ENCODE results near the gene PAX1. TPM values are rescaled to one million over a fixed set of nuclear protein-coding genes. Genes with fewer than 3 reads are reported as not detected.
A peak's percentile ranks its signal among the peaks of the same experiment; 100 is the strongest.

Gene PAX1
- total RNA-seq, 8 experiments from 2014 or later = 0.08 to 0.78 (median 0.33) TPM; not detected in 2

DNA sequence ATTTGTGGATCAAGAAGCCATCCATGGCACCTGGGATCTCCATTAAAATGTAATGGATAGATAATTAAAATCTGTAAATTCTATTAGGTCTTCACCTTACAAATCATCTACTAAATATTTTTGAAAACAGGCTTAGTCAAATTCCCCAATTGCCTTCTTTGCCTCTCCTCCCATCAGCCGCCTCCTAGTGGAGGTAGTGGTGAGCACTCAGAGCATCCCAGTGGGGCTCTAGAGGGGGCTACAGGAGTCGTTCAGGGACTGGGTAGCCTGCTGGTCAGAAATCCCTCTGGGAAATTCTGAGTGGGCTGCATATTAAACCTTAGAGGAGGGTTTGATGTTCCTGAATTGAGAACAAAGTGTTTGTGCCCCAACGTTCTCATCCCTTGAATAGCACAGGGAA, 20.8 kb upstream of the PAX1 start:
- in situ Hi-C loops (cut with MboI; ENCODE audit: low pct_unique_long_range_greater_than_20kb in 2 of 9, low sequenced_read_pairs in 9 of 9, unreplicated experiment in 9 of 9) = no loop called here
- no peak for ATAC-seq (replicated peaks in 6 of 8)
- H3K4me1 ChIP-seq (replicated peaks in 1 of 2) = peaks cover 0 to 6% of the 10 kb centered on the region in 2 donors
- H3K27ac ChIP-seq = no peak overlapping the region
- WGBS, 10 experiments = 0 to 80% (median 24%) methylated on average over 1 to 2 of the region's 3 CpGs; no CpG with 5 or more reads in 3 of the 10 experiments
- H3K4me3 ChIP-seq = no peak overlapping the region

DNA sequence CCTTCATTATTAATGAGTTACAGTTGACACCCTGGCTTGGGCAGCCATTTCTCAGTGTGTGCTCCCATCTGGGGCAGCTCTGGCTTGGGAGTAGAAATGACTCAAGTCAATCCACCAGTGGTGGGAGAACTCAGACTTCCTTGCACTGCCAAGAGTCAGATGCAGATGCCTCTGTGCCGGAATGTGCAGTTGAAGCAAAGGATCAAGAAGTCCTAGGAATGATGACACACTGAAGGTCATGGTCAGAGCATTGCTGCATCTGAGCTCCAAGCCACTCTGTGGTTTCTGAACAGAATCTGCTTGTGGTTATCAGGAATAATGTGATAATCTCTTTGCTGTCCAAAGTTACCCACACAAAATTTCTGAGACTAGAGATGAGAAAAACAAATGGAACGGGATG, 19.5 kb upstream of the PAX1 start:
- no peak for ATAC-seq (replicated peaks in 6 of 8)

DNA sequence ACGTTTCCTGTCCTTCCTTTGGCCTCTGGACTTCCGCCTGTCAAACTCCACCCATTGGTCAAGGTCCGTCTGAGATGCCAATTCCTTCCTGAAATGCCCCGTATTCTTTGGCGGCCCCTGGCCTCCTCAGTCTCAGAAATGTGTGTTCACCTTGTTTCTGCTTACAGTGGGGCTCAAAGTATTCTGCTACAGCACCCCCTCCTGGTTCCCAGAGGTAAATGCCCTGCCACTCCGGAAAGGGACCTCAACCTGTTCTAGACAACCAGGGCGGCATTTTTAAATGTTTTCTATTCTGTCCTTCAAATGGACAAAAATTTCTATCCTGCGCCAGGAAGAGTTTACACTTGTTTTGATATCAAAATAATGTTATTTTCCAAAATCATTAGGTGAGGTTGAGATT, 12.1 kb upstream of the PAX1 start:
- in situ Hi-C loops (cut with MboI; ENCODE audit: low pct_unique_long_range_greater_than_20kb in 2 of 9, low sequenced_read_pairs in 9 of 9, unreplicated experiment in 9 of 9) = no loop called here

More for the DNA sequence above, 19.5 kb upstream of the PAX1 start:
- in situ Hi-C loops (cut with MboI; ENCODE audit: low pct_unique_long_range_greater_than_20kb in 2 of 9, low sequenced_read_pairs in 9 of 9, unreplicated experiment in 9 of 9) = no loop called here
- Histone ChIP-seq H3K4me1 (replicated peaks in 1 of 2) (peaks cover 0 to 6% of the 10 kb centered on the region in 2 donors), H3K27ac (no peak overlapping the region), H3K4me3 (no peak overlapping the region)
- 0 to 85% (median 50%) methylated on average over 1 to 2 of the region's 2 CpGs; no CpG with 5 or more reads in 1 of the 10 experiments for WGBS, 10 experiments

DNA sequence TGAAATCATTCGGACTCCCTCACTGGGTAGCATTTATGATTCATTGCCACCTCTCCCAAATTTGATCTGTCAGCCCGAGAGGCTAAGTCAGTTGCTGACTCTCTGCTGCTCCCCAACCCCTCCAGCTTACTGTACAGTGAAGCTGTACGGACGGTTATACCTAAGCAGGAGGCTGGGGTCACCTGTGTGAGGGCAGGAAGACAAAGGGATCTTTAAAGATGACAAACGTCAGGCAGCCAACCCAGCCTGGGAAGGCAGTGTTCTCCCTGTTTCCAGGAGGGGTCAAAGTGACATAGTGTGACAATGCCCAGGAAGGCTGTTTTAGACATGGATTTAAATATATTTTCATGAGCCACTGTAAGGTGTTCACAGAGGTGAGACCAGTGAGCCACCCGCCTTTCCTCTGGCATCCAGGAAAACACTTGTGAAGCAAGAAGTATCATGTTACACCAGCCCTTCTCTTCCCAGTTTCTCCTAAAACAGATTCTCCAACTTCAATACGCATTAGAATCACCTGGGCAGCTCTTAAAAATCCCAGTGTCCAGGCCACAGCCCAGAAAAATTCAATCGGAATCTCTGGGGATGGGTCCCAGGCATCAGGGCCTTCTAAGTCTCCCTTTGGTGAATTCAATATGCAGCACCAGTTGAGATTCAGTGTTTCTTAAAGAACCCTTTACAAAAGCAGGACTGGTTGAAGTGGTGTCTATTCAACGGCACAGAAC, 6.8 kb upstream of the PAX1 start:
- in situ Hi-C loops (cut with MboI; ENCODE audit: low pct_unique_long_range_greater_than_20kb in 2 of 9, low sequenced_read_pairs in 9 of 9, unreplicated experiment in 9 of 9) = no loop called here
- Histone ChIP-seq H3K27ac (no peak overlapping the region), H3K4me1 (replicated peaks in 1 of 2) (peaks cover 0 to 7% of the 10 kb centered on the region in 2 donors), H3K4me3 (no peak overlapping the region)
- 0 to 35% (median 9%) methylated on average over 1 to 9 of the region's 9 CpGs; no CpG with 5 or more reads in 1 of the 10 experiments for WGBS, 10 experiments
- ATAC-seq (replicated peaks in 6 of 8) = no peak

More for the DNA sequence above, 12.1 kb upstream of the PAX1 start:
- ATAC-seq (replicated peaks in 6 of 8) = no peak
- no peaks in the 10 kb centered on the region for H3K4me1 ChIP-seq (replicated peaks in 1 of 2)
- H3K4me3 ChIP-seq = no peak overlapping the region
- WGBS, 10 experiments = 26 to 100% (median 49%) methylated on average over 2 to 8 of the region's 8 CpGs; no CpG with 5 or more reads in 2 of the 10 experiments
- H3K27ac ChIP-seq = no peak overlapping the region

DNA sequence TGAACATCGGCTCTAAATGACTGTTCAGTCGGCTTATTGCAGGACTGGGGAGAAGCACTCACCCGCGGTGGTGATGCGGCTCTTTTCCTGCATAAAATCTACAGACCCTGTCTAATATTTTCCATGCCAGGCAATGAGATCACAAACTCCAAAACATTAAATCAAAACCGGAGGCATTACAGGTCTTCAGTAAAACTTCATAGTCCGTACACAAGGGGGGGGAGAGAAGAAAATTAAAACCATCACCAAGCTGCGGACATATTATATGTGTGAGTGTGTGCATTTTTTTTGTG, 6.3 kb upstream of the PAX1 start:
- in situ Hi-C loops (cut with MboI; ENCODE audit: low pct_unique_long_range_greater_than_20kb in 2 of 9, low sequenced_read_pairs in 9 of 9, unreplicated experiment in 9 of 9) = no loop called here
- 0 to 83% (median 40%) methylated on average over 1 to 8 of the region's 8 CpGs; no CpG with 5 or more reads in 1 of the 10 experiments for WGBS, 10 experiments
- H3K4me3 ChIP-seq = no peak overlapping the region

DNA sequence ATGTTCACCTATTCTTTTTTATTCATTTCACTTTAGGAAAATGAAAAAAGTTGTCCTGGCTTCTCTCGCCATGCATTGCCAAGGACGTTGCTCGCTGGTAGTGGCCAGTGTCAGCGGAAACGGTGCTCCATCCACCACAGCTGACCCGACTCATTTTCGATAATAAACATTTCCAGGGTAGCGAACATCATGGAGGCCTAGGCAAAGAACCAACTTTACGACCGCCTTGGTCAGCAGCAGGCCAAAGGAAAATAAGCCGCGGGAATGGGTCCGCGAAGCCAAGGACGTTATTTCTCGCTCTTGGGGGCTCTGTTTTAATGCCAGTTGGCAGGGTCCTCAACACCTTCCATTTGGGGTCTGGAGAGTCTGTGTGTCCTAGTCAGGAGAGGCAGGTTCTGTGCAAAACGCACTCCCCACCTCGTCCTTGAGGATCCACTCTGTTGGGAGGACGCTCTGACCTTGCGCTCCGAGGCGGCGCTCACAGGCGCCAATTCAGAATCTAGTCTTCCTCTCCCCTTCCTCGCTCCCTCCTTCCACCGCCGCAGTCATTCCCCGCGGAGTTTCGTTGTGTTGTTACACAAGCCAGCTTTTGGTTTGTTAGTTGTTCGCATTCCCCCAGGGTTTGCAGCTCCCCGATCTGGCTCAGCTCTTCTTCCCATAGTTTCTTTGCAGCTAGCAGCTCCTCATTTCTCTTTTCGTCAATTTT, 4.1 kb upstream of the PAX1 start:
- no peak overlapping the region for H3K4me3 ChIP-seq
- in situ Hi-C loops (cut with MboI; ENCODE audit: low pct_unique_long_range_greater_than_20kb in 2 of 9, low sequenced_read_pairs in 9 of 9, unreplicated experiment in 9 of 9) = loop anchor here in 2 of 9 experiments (25.0 kb wide), 3 partner anchors 411 to 611 kb away; no protein-coding TSS in a partner anchor
- peaks cover 0 to 7% of the 10 kb centered on the region in 2 donors for H3K4me1 ChIP-seq (replicated peaks in 1 of 2)
- WGBS, 10 experiments = 3 to 67% (median 12%) methylated on average over 1 to 31 of the region's 33 CpGs
- H3K27ac ChIP-seq = no peak overlapping the region
- ATAC-seq (replicated peaks in 6 of 8) = no peak

More for the DNA sequence above, 6.3 kb upstream of the PAX1 start:
- ATAC-seq (replicated peaks in 6 of 8) = no peak
- peaks cover 0 to 7% of the 10 kb centered on the region in 2 donors for H3K4me1 ChIP-seq (replicated peaks in 1 of 2)
- no peak overlapping the region for H3K27ac ChIP-seq

DNA sequence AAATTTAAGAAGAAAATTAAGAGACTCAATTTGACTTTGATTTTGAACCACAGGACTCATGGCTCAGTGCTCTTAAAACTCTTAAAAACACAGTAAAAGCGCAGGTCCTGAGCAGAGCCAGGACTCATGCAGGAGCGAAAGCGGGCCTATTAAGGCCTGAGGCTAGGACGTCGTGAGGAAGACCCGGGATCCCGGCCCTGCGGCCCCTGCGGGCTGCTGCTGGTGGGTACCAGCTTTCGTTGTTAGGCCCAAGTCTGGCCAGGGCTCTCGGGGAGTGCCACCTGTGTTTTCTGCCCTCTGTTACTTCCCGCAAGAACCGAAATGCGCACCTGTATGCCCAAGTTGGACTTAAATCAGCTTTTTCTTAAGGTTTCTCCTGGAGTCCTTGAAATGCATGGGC, 3.4 kb upstream of the PAX1 start:
- H3K4me3 ChIP-seq = no peak overlapping the region

DNA sequence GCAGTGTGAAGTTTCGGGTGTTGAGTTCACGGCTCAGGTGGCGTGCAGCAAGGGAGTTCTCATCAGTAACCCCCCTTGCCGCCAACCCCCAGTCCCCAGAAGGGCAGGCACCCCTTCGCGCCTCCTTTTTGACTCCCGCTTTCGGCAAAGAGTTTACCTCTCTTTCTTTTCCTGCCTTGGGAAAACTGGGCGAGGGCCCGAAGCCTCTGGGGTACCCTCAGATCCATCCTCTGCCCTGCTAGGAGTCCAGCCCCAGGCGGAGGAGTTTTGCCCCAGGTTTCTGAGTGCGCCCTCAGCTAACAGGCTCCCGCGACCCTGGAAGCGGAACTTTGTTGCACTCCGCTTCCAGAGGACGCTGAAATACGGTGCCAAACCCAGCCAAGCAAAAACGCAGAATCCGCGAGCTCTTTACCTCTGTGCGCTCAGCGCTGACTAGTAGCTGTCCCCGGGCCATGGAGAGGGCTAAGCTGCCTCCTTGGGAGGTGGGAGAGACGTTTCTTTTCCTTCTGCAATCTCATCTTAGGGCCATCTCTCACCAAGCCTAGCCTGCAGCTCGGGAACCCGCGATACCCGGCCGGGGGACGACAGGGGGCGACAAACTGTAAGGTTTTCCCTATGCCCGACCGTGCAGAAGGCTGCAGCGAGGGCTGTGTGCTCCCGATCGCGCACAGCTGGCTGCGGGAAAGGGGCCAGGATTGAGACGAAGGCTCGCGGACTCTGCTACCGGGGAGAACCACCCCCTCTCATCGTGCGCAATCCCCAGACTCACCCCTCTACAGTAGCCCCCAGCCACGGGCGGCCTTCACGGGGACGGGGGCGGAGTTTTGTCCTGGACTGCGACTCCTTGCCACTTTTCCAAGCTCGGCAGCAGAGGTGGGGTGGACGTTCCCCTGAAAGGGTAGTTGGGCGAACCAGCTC, 2.7 kb upstream of the PAX1 start:
- peak in 7 of 8 experiments; percentile 77 to 98 (median 97) for ATAC-seq (replicated peaks in 6 of 8)
- H3K4me3 ChIP-seq = peak overlapping the region in 3 of 5 donors; percentile 12 to 31 (median 16)
- WGBS, 10 experiments = 0 to 56% (median 2%) methylated on average over 5 to 18 of the region's 54 CpGs; no CpG with 5 or more reads in 4 of the 10 experiments

More for the DNA sequence above, 3.4 kb upstream of the PAX1 start:
- in situ Hi-C loops (cut with MboI; ENCODE audit: low pct_unique_long_range_greater_than_20kb in 2 of 9, low sequenced_read_pairs in 9 of 9, unreplicated experiment in 9 of 9) = loop anchor here in 2 of 9 experiments (25.0 kb wide), 3 partner anchors 410 to 610 kb away; no protein-coding TSS in a partner anchor
- Histone ChIP-seq H3K27ac (no peak overlapping the region), H3K4me1 (replicated peaks in 1 of 2) (peaks cover 0 to 7% of the 10 kb centered on the region in 2 donors)
- 17 to 79% (median 40%) methylated on average over 1 to 14 of the region's 14 CpGs; no CpG with 5 or more reads in 1 of the 10 experiments for WGBS, 10 experiments
- ATAC-seq (replicated peaks in 6 of 8) = no peak

DNA sequence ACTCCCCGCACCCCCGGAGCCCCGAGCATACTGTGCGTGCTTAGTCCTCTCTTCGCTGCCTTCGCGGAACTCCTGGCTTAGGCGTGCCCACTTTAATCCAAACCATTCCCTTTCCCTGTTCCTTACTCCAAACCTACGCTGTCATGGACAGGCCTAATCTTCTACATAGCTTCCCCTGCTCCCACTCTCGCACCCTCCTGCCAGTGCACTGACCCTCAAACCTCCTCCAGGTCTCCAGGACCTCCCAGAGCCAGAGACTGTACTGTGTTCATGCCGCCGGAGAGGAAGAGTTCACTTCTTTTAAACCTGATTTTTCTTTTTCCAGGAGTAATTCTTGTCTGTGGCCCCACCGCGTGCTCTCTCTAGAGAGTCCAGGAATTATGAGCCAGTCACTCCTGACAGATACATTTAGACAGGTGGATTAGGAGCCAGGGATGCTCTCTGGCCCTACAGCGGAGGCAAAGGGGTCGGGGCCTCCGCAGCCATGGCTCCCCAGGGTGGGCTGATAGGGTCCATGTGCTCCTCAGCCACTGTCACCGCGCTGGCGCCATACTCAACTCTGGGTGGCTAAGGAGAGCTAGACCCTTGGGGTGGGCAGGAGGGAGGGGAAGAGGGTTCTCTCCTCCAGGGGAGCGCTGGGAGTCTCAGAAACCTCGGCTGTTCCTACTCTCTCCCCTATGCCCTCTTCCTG, 1.6 kb upstream of the PAX1 start:
- WGBS, 10 experiments = 0 to 100% (median 14%) methylated on average over 2 to 9 of the region's 22 CpGs
- in situ Hi-C loops (cut with MboI; ENCODE audit: low pct_unique_long_range_greater_than_20kb in 2 of 9, low sequenced_read_pairs in 9 of 9, unreplicated experiment in 9 of 9) = loop anchor here in 2 of 9 experiments (25.0 kb wide), 3 partner anchors 408 to 608 kb away; no protein-coding TSS in a partner anchor
- Histone ChIP-seq H3K4me1 (replicated peaks in 1 of 2) (peaks cover 0 to 7% of the 10 kb centered on the region in 2 donors), H3K27ac (no peak overlapping the region), H3K4me3 (peak overlapping the region in 1 of 5 donors; percentile 31)
- ATAC-seq (replicated peaks in 6 of 8) = no peak

More for the DNA sequence above, 2.7 kb upstream of the PAX1 start:
- Histone ChIP-seq H3K27ac (no peak overlapping the region), H3K4me1 (replicated peaks in 1 of 2) (peaks cover 0 to 7% of the 10 kb centered on the region in 2 donors)
- in situ Hi-C loops (cut with MboI; ENCODE audit: low pct_unique_long_range_greater_than_20kb in 2 of 9, low sequenced_read_pairs in 9 of 9, unreplicated experiment in 9 of 9) = loop anchor here in 2 of 9 experiments (25.0 kb wide), 3 partner anchors 409 to 609 kb away; no protein-coding TSS in a partner anchor

DNA sequence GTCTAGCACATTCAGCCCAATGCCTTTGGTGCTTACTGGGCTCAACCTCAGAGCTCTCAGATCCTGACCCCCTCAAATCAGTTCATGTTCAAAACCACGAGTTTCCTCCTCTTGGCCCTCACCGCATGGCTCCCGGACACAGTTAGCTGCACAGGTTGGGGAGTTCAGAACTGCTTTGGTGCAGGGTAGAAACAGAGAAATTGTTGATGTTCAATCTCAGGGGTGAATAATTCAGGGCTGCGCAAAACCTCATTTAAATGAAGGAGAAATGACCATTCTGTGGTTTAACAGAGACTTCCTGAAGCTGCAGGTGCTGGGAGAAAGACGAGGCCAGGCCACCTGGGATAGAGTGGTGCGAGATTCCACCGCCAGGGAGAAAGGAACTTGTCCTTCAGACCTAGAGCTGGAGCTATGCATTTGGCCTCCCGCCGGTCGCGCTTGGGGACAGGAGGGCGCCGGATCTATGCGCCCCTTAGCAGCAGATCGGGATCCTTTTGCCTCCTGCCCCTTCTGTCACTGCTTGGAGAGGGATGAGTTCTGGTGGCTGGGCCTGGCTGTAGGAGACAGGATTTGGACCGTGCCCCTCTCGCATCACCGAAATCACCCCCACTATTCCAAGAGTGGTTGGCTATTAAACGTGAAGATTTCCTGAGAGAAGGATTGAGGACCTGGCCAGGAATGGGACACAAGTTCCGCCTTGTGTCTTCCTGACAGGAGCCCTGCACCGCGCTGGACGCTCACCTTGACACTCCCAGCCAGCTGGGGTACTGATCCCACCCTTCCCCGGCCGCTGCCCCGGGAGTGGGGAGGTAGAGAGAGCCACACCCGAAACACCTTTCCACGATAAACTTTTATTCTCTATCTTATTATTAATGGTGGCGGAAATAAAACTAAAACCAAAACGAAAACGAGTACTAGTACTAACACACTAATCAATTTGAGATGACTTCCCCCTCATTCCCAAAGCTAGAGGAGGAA, 767 bp upstream of the PAX1 start:
- no peak overlapping the region for H3K27ac ChIP-seq
- no peak for ATAC-seq (replicated peaks in 6 of 8)
- no peak overlapping the region for H3K4me3 ChIP-seq
- H3K4me1 ChIP-seq (replicated peaks in 1 of 2) = peaks cover 0 to 7% of the 10 kb centered on the region in 2 donors
- in situ Hi-C loops (cut with MboI; ENCODE audit: low pct_unique_long_range_greater_than_20kb in 2 of 9, low sequenced_read_pairs in 9 of 9, unreplicated experiment in 9 of 9) = loop anchor here in 2 of 9 experiments (25.0 kb wide), 3 partner anchors 408 to 608 kb away; no protein-coding TSS in a partner anchor
- 2 to 80% (median 13%) methylated on average over 1 to 18 of the region's 31 CpGs; no CpG with 5 or more reads in 3 of the 10 experiments for WGBS, 10 experiments

Measured in motor neuron (in vitro differentiated cells).